Loucy (cell line): ENCODE data around the gene MYADM.

Experiments
- H2AFZ ChIP-seq: fragments of 200-600 bp; sonication (generic); 2 replicates; pipeline ENCODE4 v1.6.0; 2016; ENCODE audit warnings: antibody characterized with exemption, mild to moderate bottlenecking, low read length, moderate library complexity
- H3F3A ChIP-seq: fragments of 200-600 bp; 2 replicates; pipeline ENCODE4 v1.6.0; 2016; ENCODE audit warnings: antibody characterized with exemption, low read depth, mild to moderate bottlenecking
- H3K27me3 ChIP-seq: fragments of 200-600 bp; sonication (generic); 2 replicates; pipeline ENCODE4 v1.6.1; 2014; ENCODE audit warnings: low read length, mild to moderate bottlenecking; ENCODE audit not compliant: insufficient read depth, poor library complexity, severe bottlenecking
- H3K36me3 ChIP-seq: fragments of 200-600 bp; sonication (generic); 2 replicates; pipeline ENCODE4 v1.6.1; 2016; ENCODE audit warnings: low read length; ENCODE audit not compliant: insufficient read depth
- H3K4me1 ChIP-seq: fragments of 200-600 bp; sonication (generic); 2 replicates; pipeline ENCODE4 v1.5.1; 2014; ENCODE audit warnings: low read length, mild to moderate bottlenecking; ENCODE audit not compliant: insufficient read depth, poor library complexity, severe bottlenecking
- H3K4me2 ChIP-seq: fragments of 200-600 bp; sonication (generic); 2 replicates; pipeline ENCODE4 v1.6.0; 2014; ENCODE audit warnings: antibody characterized with exemption, low read length, low read depth, mild to moderate bottlenecking; ENCODE audit not compliant: poor library complexity, severe bottlenecking
- H3K4me3 ChIP-seq: fragments of 200-600 bp; sonication (generic); 2 replicates; pipeline ENCODE4 v1.5.1; 2014; ENCODE audit warnings: low read length, mild to moderate bottlenecking, mixed read lengths; ENCODE audit not compliant: poor library complexity, severe bottlenecking
- H3K79me2 ChIP-seq: fragments of 200-600 bp; sonication (generic); 2 replicates; pipeline ENCODE4 v1.6.1; 2014; ENCODE audit warnings: low read length; ENCODE audit not compliant: insufficient read depth
- H3K9ac ChIP-seq: fragments of 200-600 bp; sonication (generic); 2 replicates; pipeline ENCODE4 v1.6.0; 2014; ENCODE audit warnings: mild to moderate bottlenecking, low read depth, low read length, moderate library complexity; ENCODE audit not compliant: poor library complexity, severe bottlenecking
- H3K9me2 ChIP-seq: fragments of 200-600 bp; sonication (generic); replicated peaks from 2 replicates; pipeline ENCODE4 v1.6.1; 2016; ENCODE audit warnings: low read depth, low read length, mixed read lengths
- H3K9me3 ChIP-seq: fragments of 200-600 bp; sonication (generic); 2 replicates; pipeline ENCODE4 v1.6.1; 2014; ENCODE audit warnings: mild to moderate bottlenecking, antibody characterized with exemption, low read length, low read depth; ENCODE audit not compliant: insufficient read depth
- H4K20me1 ChIP-seq: fragments of 200-600 bp; sonication (generic); 2 replicates; pipeline ENCODE4 v1.6.0; 2014; ENCODE audit warnings: antibody characterized with exemption, low read length, mild to moderate bottlenecking; ENCODE audit not compliant: insufficient read depth, poor library complexity, severe bottlenecking
- CTCF ChIP-seq: fragments of 200-600 bp; sonication (generic); conservative IDR thresholded peaks from 2 replicates; pipeline ENCODE4 v1.5.1; 2014; ENCODE audit warnings: mild to moderate bottlenecking, antibody characterized with exemption, low read length
- EZH2phosphoT487 ChIP-seq: fragments of 200-600 bp; IDR thresholded peaks from 2 replicates; pipeline ENCODE4 v1.6.1; 2018; ENCODE audit warnings: antibody characterized with exemption, mild to moderate bottlenecking, moderate library complexity, borderline replicate concordance

Gene MYADM

GRCh38 chr19:53844849-53845246 lies 22.8 kb upstream of the MYADM start:
- Histone ChIP-seq H4K20me1 (no peaks in the 10 kb centered on the region), H3K4me1 (peaks cover 3% of the 10 kb centered on the region), H2AFZ (no peak overlapping the region), H3K4me3 (no peak overlapping the region), H3K9me3 (no peaks in the 10 kb centered on the region), H3K9me2 (no peaks in the 10 kb centered on the region), H3K36me3 (no peaks in the 10 kb centered on the region), H3K27me3 (no peaks in the 10 kb centered on the region), H3K79me2 (no peaks in the 10 kb centered on the region), H3K9ac (no peak overlapping the region), H3F3A (no peaks in the 10 kb centered on the region), H3K4me2 (no peak overlapping the region)
- no peak for TF ChIP-seq CTCF
- TF ChIP-seq EZH2phosphoT487: no peak

DNA sequence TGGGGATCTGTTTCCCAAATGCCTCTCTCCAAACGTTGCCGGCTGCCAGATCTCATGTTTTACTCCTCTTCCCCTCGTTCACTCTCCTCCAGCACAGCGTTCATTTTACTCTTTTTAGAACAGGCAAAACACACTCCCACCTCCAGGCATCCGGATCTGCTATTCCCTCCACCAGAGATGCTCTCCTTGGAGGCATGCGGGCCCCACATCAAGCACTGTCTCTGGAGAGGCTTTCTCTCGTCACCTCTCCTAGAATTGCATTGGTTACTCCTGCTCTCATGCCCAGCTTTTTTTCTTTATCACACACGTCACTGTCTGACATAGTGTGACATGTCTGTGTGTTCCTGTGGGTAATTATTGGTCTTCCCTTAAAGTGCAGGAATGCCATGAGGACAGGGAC lies 20.1 kb upstream of the MYADM start:
- Histone ChIP-seq H3K9me2 (no peaks in the 10 kb centered on the region), H3K27me3 (no peaks in the 10 kb centered on the region), H2AFZ (no peak overlapping the region), H3K9ac (no peak overlapping the region), H3K4me3 (no peak overlapping the region), H3K36me3 (no peaks in the 10 kb centered on the region), H3K4me2 (no peak overlapping the region), H3K4me1 (no peaks in the 10 kb centered on the region), H4K20me1 (no peaks in the 10 kb centered on the region), H3F3A (no peaks in the 10 kb centered on the region), H3K9me3 (no peaks in the 10 kb centered on the region), H3K79me2 (no peaks in the 10 kb centered on the region)
- TF ChIP-seq CTCF: no peak
- no peak for TF ChIP-seq EZH2phosphoT487

DNA sequence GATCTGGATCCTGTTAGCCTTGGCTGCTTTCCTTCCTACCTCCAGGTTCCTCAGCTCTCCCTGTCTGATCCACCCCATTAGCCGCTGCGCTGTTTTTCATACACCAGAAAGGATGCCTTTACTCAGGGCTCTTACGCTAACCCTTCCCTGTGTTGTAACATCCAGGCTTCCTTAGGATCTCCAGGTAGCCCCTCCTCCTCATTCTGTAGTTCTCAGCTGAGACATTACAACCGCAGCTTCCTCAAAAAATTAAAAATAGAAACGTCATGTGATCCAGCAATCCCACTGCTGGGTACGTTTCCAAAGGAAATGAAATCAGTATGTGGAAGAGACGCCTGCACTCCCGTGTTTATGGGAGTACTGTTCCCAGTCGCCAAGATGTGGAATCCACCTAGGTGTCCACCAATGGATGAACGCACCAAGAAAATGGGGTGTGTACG lies 18.4 kb upstream of the MYADM start:
- H2AFZ ChIP-seq: no peak overlapping the region
- no peak overlapping the region for H3K4me2 ChIP-seq

More for the DNA sequence above, 18.4 kb upstream of the MYADM start:
- no peaks in the 10 kb centered on the region for H3K9me2 ChIP-seq
- H3K4me3 ChIP-seq: no peak overlapping the region
- H3K9me3 ChIP-seq: no peaks in the 10 kb centered on the region
- no peaks in the 10 kb centered on the region for H3K79me2 ChIP-seq
- no peak for TF ChIP-seq CTCF
- no peak for TF ChIP-seq EZH2phosphoT487
- no peaks in the 10 kb centered on the region for H4K20me1 ChIP-seq
- H3F3A ChIP-seq: no peaks in the 10 kb centered on the region
- no peaks in the 10 kb centered on the region for H3K27me3 ChIP-seq
- no peaks in the 10 kb centered on the region for H3K36me3 ChIP-seq
- no peak overlapping the region for H3K9ac ChIP-seq
- H3K4me1 ChIP-seq: no peaks in the 10 kb centered on the region
